ENCODE data around the gene A4GNT.
A peak's percentile ranks its signal among the peaks of the same experiment; 100 is the strongest.

The A4GNT gene

GRCh38 chr3:138114988-138115971 is 16.9 kb downstream of the A4GNT start, which contains the start of gene DZIP1L:
Gene DZIP1L, minus strand, starts transcription at chr3:138115608. Its CDS starts 11,637 bp downstream, at chr3:138103971.
- Histone ChIP-seq H3K27ac (ENCODE audit: low read length, poor library complexity, severe bottlenecking) (peak within 1 kb of the TSS; percentile 98), H3K4me2 (ENCODE audit: low read length, poor library complexity, severe bottlenecking) (peak within 1 kb of the TSS; percentile 62), H3K79me1 (replicated peaks; ENCODE audit: low read length, poor library complexity, severe bottlenecking) (peaks cover 6% of the 10 kb centered on the region), H2BK5ac (ENCODE audit: low read depth, low read length, poor library complexity, severe bottlenecking) (peak within 1 kb of the TSS; percentile 99), H3K4me1 (ENCODE audit: control insufficient read depth, insufficient read depth, low read depth, low read length) (peaks cover 18% of the 10 kb centered on the region), H3K9ac (ENCODE audit: low read length) (peak within 1 kb of the TSS; percentile 90), H2AFZ (ENCODE audit: low read depth, low read length) (peak within 1 kb of the TSS; percentile 85), H3K4ac (ENCODE audit: low read depth in 1 of 2, low read length in 2 of 2) (peak within 1 kb of the TSS; percentile 79 to 82), H3K14ac (ENCODE audit: low read length in 2 of 2) (peak within 1 kb of the TSS in 1 of 2 experiments; percentile 96), H3K9me3 (ENCODE audit: control insufficient read depth, low read length) (no peaks in the 10 kb centered on the region), H3K23ac (ENCODE audit: low read length in 2 of 2) (no peak within 1 kb of the TSS), H3K18ac (ENCODE audit: low read depth in 1 of 2, low read length in 2 of 2) (peak within 1 kb of the TSS; percentile 88 to 96), H2AK5ac (ENCODE audit: low read length, severe bottlenecking) (peak within 1 kb of the TSS; percentile 88), H2BK12ac (ENCODE audit: low read length in 2 of 2) (peak within 1 kb of the TSS in 1 of 2 experiments; percentile 89), H3K27me3 (ENCODE audit: control insufficient read depth in 1 of 2, insufficient read depth in 1 of 2, low read length in 2 of 2) (no peaks in the 10 kb centered on the region), H4K8ac (ENCODE audit: low read length) (peak within 1 kb of the TSS; percentile 85), H2BK15ac (ENCODE audit: low read depth, poor library complexity, severe bottlenecking) (peak within 1 kb of the TSS; percentile 55), H4K91ac (ENCODE audit: low read length) (peak within 1 kb of the TSS; percentile 70), H3K4me3 (ENCODE audit: insufficient read depth in 1 of 2, low read depth in 1 of 2, low read length in 2 of 2) (peak within 1 kb of the TSS; percentile 68 to 81), H3K36me3 (ENCODE audit: control insufficient read depth in 1 of 2, insufficient read depth in 2 of 2, low read depth in 1 of 2, low read length in 2 of 2) (peaks cover 2 to 5% of the 10 kb centered on the region in 2 experiments), H2BK120ac (ENCODE audit: low read depth, low read length) (peak within 1 kb of the TSS; percentile 27)
- under 1% methylated on average over 70 of the region's 86 CpGs for WGBS
- peak; percentile 89 for DNase-seq

- peak overlapping the region; percentile 62 for H2AK5ac ChIP-seq (ENCODE audit: low read length, severe bottlenecking)
- peaks cover 18% of the 10 kb centered on the region for H3K4me1 ChIP-seq (ENCODE audit: control insufficient read depth, insufficient read depth, low read depth, low read length)
- peak overlapping the region; percentile 31 for H3K4me2 ChIP-seq (ENCODE audit: low read length, poor library complexity, severe bottlenecking)
- peak overlapping the region in 1 of 2 experiments; percentile 89 for H2BK12ac ChIP-seq (ENCODE audit: low read length in 2 of 2)
- H3K23ac ChIP-seq (ENCODE audit: low read length in 2 of 2), result no peak overlapping the region
- H3K79me1 ChIP-seq (replicated peaks; ENCODE audit: low read length, poor library complexity, severe bottlenecking), result peaks cover 6% of the 10 kb centered on the region
- H3K27me3 ChIP-seq (ENCODE audit: control insufficient read depth in 1 of 2, insufficient read depth in 1 of 2, low read length in 2 of 2), result no peaks in the 10 kb centered on the region
- H2BK5ac ChIP-seq (ENCODE audit: low read depth, low read length, poor library complexity, severe bottlenecking), result peak overlapping the region; percentile 47
- H3K18ac ChIP-seq (ENCODE audit: low read depth in 1 of 2, low read length in 2 of 2), result peak overlapping the region; percentile 82 to 86
- peak overlapping the region; percentile 68 to 81 for H3K4me3 ChIP-seq (ENCODE audit: insufficient read depth in 1 of 2, low read depth in 1 of 2, low read length in 2 of 2)
- peak overlapping the region; percentile 33 for H2AFZ ChIP-seq (ENCODE audit: low read depth, low read length)
- peak overlapping the region in 1 of 2 experiments; percentile 96 for H3K14ac ChIP-seq (ENCODE audit: low read length in 2 of 2)
- H4K91ac ChIP-seq (ENCODE audit: low read length), result peak overlapping the region; percentile 34
- H2BK120ac ChIP-seq (ENCODE audit: low read depth, low read length), result no peak overlapping the region
- H3K9ac ChIP-seq (ENCODE audit: low read length), result peak overlapping the region; percentile 90
- no peaks in the 10 kb centered on the region for H3K9me3 ChIP-seq (ENCODE audit: control insufficient read depth, low read length)
- DNase-seq, result peak; percentile 58
- peaks cover 2 to 5% of the 10 kb centered on the region in 2 experiments for H3K36me3 ChIP-seq (ENCODE audit: control insufficient read depth in 1 of 2, insufficient read depth in 2 of 2, low read depth in 1 of 2, low read length in 2 of 2)
- no peak overlapping the region for H2BK15ac ChIP-seq (ENCODE audit: low read depth, poor library complexity, severe bottlenecking)
- H3K27ac ChIP-seq (ENCODE audit: low read length, poor library complexity, severe bottlenecking), result peak overlapping the region; percentile 98
- H3K4ac ChIP-seq (ENCODE audit: low read depth in 1 of 2, low read length in 2 of 2), result peak overlapping the region; percentile 79 to 82
- H4K8ac ChIP-seq (ENCODE audit: low read length), result peak overlapping the region; percentile 57
- under 1% methylated on average over 8 of the region's 9 CpGs for WGBS
Observed at GRCh38 chr3:138114431-138114918, 17.7 kb downstream of the A4GNT start.

DNA sequence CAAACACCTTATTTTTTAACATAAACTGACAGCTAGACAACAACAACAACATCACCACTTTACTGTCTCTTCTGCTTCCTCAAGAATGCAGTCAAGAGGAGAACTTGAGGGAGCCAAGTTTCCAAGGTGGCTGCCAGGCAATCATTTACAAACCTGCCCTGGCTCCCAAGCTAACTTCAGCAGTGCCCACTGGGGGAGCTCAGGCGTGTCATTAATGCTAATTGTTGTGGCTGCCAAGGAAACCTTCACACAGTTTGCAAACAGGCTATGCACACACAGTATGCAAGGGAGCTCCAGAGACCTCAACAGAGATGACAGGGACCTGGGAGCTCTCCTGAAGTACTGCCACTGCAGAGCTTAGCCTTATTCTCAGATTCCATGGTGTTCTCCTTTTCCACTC is 18.9 kb downstream of the A4GNT start:
- Histone ChIP-seq H3K9me3 (ENCODE audit: control insufficient read depth, low read length) (no peaks in the 10 kb centered on the region), H3K14ac (ENCODE audit: low read length in 2 of 2) (no peak overlapping the region), H3K4me1 (ENCODE audit: control insufficient read depth, insufficient read depth, low read depth, low read length) (peaks cover 15% of the 10 kb centered on the region), H3K9ac (ENCODE audit: low read length) (peak overlapping the region; percentile 90), H2AFZ (ENCODE audit: low read depth, low read length) (no peak overlapping the region), H3K4me2 (ENCODE audit: low read length, poor library complexity, severe bottlenecking) (peak overlapping the region; percentile 64), H3K79me1 (replicated peaks; ENCODE audit: low read length, poor library complexity, severe bottlenecking) (peaks cover 9% of the 10 kb centered on the region), H2BK120ac (ENCODE audit: low read depth, low read length) (no peak overlapping the region), H2BK12ac (ENCODE audit: low read length in 2 of 2) (peak overlapping the region in 1 of 2 experiments; percentile 68), H3K4ac (ENCODE audit: low read depth in 1 of 2, low read length in 2 of 2) (no peak overlapping the region), H2BK5ac (ENCODE audit: low read depth, low read length, poor library complexity, severe bottlenecking) (no peak overlapping the region), H4K8ac (ENCODE audit: low read length) (no peak overlapping the region), H3K23ac (ENCODE audit: low read length in 2 of 2) (no peak overlapping the region), H3K36me3 (ENCODE audit: control insufficient read depth in 1 of 2, insufficient read depth in 2 of 2, low read depth in 1 of 2, low read length in 2 of 2) (peaks cover 3 to 5% of the 10 kb centered on the region in 2 experiments), H4K91ac (ENCODE audit: low read length) (no peak overlapping the region), H3K18ac (ENCODE audit: low read depth in 1 of 2, low read length in 2 of 2) (peak overlapping the region in 1 of 2 experiments; percentile 34), H2AK5ac (ENCODE audit: low read length, severe bottlenecking) (peak overlapping the region; percentile 99), H2BK15ac (ENCODE audit: low read depth, poor library complexity, severe bottlenecking) (no peak overlapping the region), H3K4me3 (ENCODE audit: insufficient read depth in 1 of 2, low read depth in 1 of 2, low read length in 2 of 2) (no peak overlapping the region), H3K27ac (ENCODE audit: low read length, poor library complexity, severe bottlenecking) (peak overlapping the region; percentile 98), H3K27me3 (ENCODE audit: control insufficient read depth in 1 of 2, insufficient read depth in 1 of 2, low read length in 2 of 2) (no peaks in the 10 kb centered on the region)
- WGBS, result 61% methylated on average over 1 of the region's 1 CpG
- peak; percentile 25 for DNase-seq

GRCh38 chr3:138112362-138112761 is 19.8 kb downstream of the A4GNT start:
- Histone ChIP-seq H3K9ac (ENCODE audit: low read length) (peak overlapping the region; percentile 1), H4K91ac (ENCODE audit: low read length) (no peak overlapping the region)
- WGBS, result 77% methylated on average over 8 of the region's 8 CpGs

More at GRCh38 chr3:138112362-138112761, 19.8 kb downstream of the A4GNT start:
- peak overlapping the region in 1 of 2 experiments; percentile 34 for H3K18ac ChIP-seq (ENCODE audit: low read depth in 1 of 2, low read length in 2 of 2)
- H3K4ac ChIP-seq (ENCODE audit: low read depth in 1 of 2, low read length in 2 of 2), result no peak overlapping the region
- H3K27ac ChIP-seq (ENCODE audit: low read length, poor library complexity, severe bottlenecking), result peak overlapping the region; percentile 62
- no peak overlapping the region for H2BK15ac ChIP-seq (ENCODE audit: low read depth, poor library complexity, severe bottlenecking)
- peaks cover 5 to 12% of the 10 kb centered on the region in 2 experiments for H3K36me3 ChIP-seq (ENCODE audit: control insufficient read depth in 1 of 2, insufficient read depth in 2 of 2, low read depth in 1 of 2, low read length in 2 of 2)
- DNase-seq, result peak; percentile 36
- H2BK12ac ChIP-seq (ENCODE audit: low read length in 2 of 2), result no peak overlapping the region
- H2BK5ac ChIP-seq (ENCODE audit: low read depth, low read length, poor library complexity, severe bottlenecking), result no peak overlapping the region
- H3K23ac ChIP-seq (ENCODE audit: low read length in 2 of 2), result no peak overlapping the region
- peak overlapping the region; percentile 4 for H2AK5ac ChIP-seq (ENCODE audit: low read length, severe bottlenecking)
- H2BK120ac ChIP-seq (ENCODE audit: low read depth, low read length), result no peak overlapping the region
- peak overlapping the region in 1 of 2 experiments; percentile 39 for H3K14ac ChIP-seq (ENCODE audit: low read length in 2 of 2)
- no peaks in the 10 kb centered on the region for H3K27me3 ChIP-seq (ENCODE audit: control insufficient read depth in 1 of 2, insufficient read depth in 1 of 2, low read length in 2 of 2)
- H3K4me2 ChIP-seq (ENCODE audit: low read length, poor library complexity, severe bottlenecking), result no peak overlapping the region
- H3K4me1 ChIP-seq (ENCODE audit: control insufficient read depth, insufficient read depth, low read depth, low read length), result peaks cover 15% of the 10 kb centered on the region
- H3K79me1 ChIP-seq (replicated peaks; ENCODE audit: low read length, poor library complexity, severe bottlenecking), result peaks cover 16% of the 10 kb centered on the region
- H3K9me3 ChIP-seq (ENCODE audit: control insufficient read depth, low read length), result no peaks in the 10 kb centered on the region
- H3K4me3 ChIP-seq (ENCODE audit: insufficient read depth in 1 of 2, low read depth in 1 of 2, low read length in 2 of 2), result peak overlapping the region in 1 of 2 experiments; percentile 14
- H2AFZ ChIP-seq (ENCODE audit: low read depth, low read length), result no peak overlapping the region
- no peak overlapping the region for H4K8ac ChIP-seq (ENCODE audit: low read length)

Data from mesenchymal stem cell (in vitro differentiated cells and primary cell).